Type B pancreatic cell (in vitro differentiated cells): ENCODE results near the gene KIF1C. TPM values are rescaled to one million over a fixed set of nuclear protein-coding genes. Genes with fewer than 3 reads are reported as not detected.
A peak's percentile ranks its signal among the peaks of the same experiment; 100 is the strongest.

Experiments
- DNase-seq: peaks from one replicate; pipeline ENCODE4 v3.0.0; 2021; ENCODE audit warnings: mixed read lengths; ENCODE audit not compliant: unreplicated experiment; ENCODE audit errors: extremely low spot score
- H3K27ac Mint-ChIP-seq: 2 replicates; pipeline ENCODE4 v1.8.0; 2021; ENCODE audit warnings: mild to moderate bottlenecking, mixed read lengths
- H3K27me3 Mint-ChIP-seq: 2 replicates; pipeline ENCODE4 v1.8.0; 2021; ENCODE audit warnings: mixed read lengths
- H3K36me3 Mint-ChIP-seq: 2 replicates; pipeline ENCODE4 v1.8.0; 2021; ENCODE audit warnings: mixed read lengths
- H3K4me1 Mint-ChIP-seq: one replicate; pipeline ENCODE4 v1.8.0; 2021; ENCODE audit warnings: mixed read lengths; ENCODE audit not compliant: unreplicated experiment
- H3K4me3 Mint-ChIP-seq: 2 replicates; pipeline ENCODE4 v1.8.0; 2021; ENCODE audit warnings: mild to moderate bottlenecking, mixed read lengths
- H3K9me3 Mint-ChIP-seq: 2 replicates; pipeline ENCODE4 v1.8.0; 2021; ENCODE audit warnings: mixed read lengths
- CTCF ChIP-seq: fragments of 200-600 bp; sonication (generic); conservative IDR thresholded peaks from 2 replicates; pipeline ENCODE4 v1.5.0; 2021; ENCODE audit warnings: antibody characterized with exemption, mild to moderate bottlenecking
- total RNA-seq: library from RNA; stranded (reverse); gene quantifications from 2 replicates; pipeline ENCODE4 v1.2.1, GENCODE V29; 2021; ENCODE audit warnings: low replicate concordance

The KIF1C gene
- total RNA-seq, 1 donor from 2014 or later = 102 TPM

- Mint-ChIP-seq H3K4me3 (peak overlapping the region; percentile 34), H3K27ac (no peak overlapping the region), H3K4me1 (peaks cover 10% of the 10 kb centered on the region)
Measured at GRCh38 chr17:5000237-5000639, 2.5 kb downstream of the KIF1C start.

GRCh38 chr17:5002121-5002788 lies 4.5 kb downstream of the KIF1C start:
- Mint-ChIP-seq H3K4me3 (no peak overlapping the region), H3K27ac (no peak overlapping the region), H3K9me3 (no peaks in the 10 kb centered on the region), H3K36me3 (peaks cover 25% of the 10 kb centered on the region), H3K4me1 (peaks cover 10% of the 10 kb centered on the region), H3K27me3 (no peaks in the 10 kb centered on the region)
- no peak for DNase-seq
- no peak for TF ChIP-seq CTCF

More at GRCh38 chr17:5000237-5000639, 2.5 kb downstream of the KIF1C start:
- peaks cover 3% of the 10 kb centered on the region for H3K27me3 Mint-ChIP-seq
- peaks cover 19% of the 10 kb centered on the region for H3K36me3 Mint-ChIP-seq
- no peak for TF ChIP-seq CTCF
- DNase-seq = no peak
- no peaks in the 10 kb centered on the region for H3K9me3 Mint-ChIP-seq

GRCh38 chr17:5003214-5003867 lies 5.6 kb downstream of the KIF1C start:
- H3K9me3 Mint-ChIP-seq = no peaks in the 10 kb centered on the region
- TF ChIP-seq CTCF = no peak
- peaks cover 34% of the 10 kb centered on the region for H3K36me3 Mint-ChIP-seq
- no peak for DNase-seq
- no peak overlapping the region for H3K27ac Mint-ChIP-seq
- H3K4me1 Mint-ChIP-seq = peaks cover 10% of the 10 kb centered on the region
- no peak overlapping the region for H3K4me3 Mint-ChIP-seq
- no peaks in the 10 kb centered on the region for H3K27me3 Mint-ChIP-seq

DNA sequence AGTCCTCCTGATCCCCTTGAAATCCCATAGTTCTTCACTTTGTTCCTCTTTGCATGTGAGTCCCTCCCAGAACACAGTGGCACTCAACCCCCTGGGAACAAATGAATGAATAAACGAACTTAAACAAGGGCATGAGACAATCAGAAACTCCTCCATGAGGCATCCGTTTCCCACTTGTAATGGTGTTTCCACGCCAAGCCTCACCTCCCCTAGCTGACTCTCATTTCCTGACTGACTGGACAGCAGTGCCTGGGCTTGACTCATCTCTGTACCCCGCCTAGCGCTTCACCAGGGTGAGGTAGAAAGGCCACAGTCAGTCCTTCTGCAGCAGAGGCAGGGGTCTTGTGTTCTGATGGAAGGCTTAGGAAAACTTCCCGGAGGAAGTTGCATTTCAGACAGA lies 14.2 kb downstream of the KIF1C start:
- no peaks in the 10 kb centered on the region for H3K27me3 Mint-ChIP-seq
- H3K27ac Mint-ChIP-seq = no peak overlapping the region
- H3K9me3 Mint-ChIP-seq = no peaks in the 10 kb centered on the region
- H3K36me3 Mint-ChIP-seq = peaks cover 23% of the 10 kb centered on the region
- TF ChIP-seq CTCF = no peak
- H3K4me1 Mint-ChIP-seq = no peaks in the 10 kb centered on the region
- no peak for DNase-seq
- H3K4me3 Mint-ChIP-seq = no peak overlapping the region

GRCh38 chr17:5014357-5014756 lies 16.6 kb downstream of the KIF1C start:
- no peak for TF ChIP-seq CTCF
- Mint-ChIP-seq H3K36me3 (peaks cover 12% of the 10 kb centered on the region), H3K27ac (no peak overlapping the region)

More at GRCh38 chr17:5014357-5014756, 16.6 kb downstream of the KIF1C start:
- DNase-seq = no peak
- Mint-ChIP-seq H3K4me1 (no peaks in the 10 kb centered on the region), H3K9me3 (no peaks in the 10 kb centered on the region), H3K27me3 (no peaks in the 10 kb centered on the region), H3K4me3 (no peak overlapping the region)
